ENCODE results near the gene OGFR.

OGFR gene

DNA sequence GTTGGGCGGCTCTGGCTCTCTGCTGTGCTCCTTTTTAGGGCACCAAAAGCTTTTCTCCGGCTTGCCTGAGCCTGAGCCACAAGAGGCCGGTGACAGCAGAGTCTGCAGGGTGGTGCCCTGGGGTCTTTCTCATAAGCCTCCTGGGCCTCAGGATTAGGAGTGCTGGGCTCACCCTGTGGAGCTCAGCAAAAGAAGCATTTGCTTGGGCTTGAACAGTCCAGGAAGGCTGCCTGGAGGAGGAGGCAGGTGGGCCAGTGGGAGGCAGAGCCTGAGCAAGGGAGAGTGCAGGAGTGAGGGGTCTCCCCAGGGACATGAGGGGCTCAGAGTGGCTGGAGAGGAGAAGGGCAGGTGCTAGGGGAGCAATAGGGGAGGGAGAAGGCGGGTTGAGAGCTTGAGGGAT, 41.2 kb upstream of the OGFR start:
- H3K36me3 ChIP-seq: no peaks in the 10 kb centered on the region
- no peaks in the 10 kb centered on the region for H3K27me3 ChIP-seq (ENCODE audit: insufficient read depth, low read depth, severe bottlenecking)
- no peak overlapping the region for H3K4me3 ChIP-seq (ENCODE audit: low read depth, low read length)
- no peak overlapping the region for H3K27ac ChIP-seq
- no peak for DNase-seq
- no peaks in the 10 kb centered on the region for H3K9me3 ChIP-seq (ENCODE audit: severe bottlenecking)
- TF ChIP-seq, protein P1, sequence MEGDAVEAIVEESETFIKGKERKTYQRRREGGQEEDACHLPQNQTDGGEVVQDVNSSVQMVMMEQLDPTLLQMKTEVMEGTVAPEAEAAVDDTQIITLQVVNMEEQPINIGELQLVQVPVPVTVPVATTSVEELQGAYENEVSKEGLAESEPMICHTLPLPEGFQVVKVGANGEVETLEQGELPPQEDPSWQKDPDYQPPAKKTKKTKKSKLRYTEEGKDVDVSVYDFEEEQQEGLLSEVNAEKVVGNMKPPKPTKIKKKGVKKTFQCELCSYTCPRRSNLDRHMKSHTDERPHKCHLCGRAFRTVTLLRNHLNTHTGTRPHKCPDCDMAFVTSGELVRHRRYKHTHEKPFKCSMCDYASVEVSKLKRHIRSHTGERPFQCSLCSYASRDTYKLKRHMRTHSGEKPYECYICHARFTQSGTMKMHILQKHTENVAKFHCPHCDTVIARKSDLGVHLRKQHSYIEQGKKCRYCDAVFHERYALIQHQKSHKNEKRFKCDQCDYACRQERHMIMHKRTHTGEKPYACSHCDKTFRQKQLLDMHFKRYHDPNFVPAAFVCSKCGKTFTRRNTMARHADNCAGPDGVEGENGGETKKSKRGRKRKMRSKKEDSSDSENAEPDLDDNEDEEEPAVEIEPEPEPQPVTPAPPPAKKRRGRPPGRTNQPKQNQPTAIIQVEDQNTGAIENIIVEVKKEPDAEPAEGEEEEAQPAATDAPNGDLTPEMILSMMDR (IDR thresholded peaks at IDR 0.05; ENCODE audit: low read depth, low read length): no peak

DNA sequence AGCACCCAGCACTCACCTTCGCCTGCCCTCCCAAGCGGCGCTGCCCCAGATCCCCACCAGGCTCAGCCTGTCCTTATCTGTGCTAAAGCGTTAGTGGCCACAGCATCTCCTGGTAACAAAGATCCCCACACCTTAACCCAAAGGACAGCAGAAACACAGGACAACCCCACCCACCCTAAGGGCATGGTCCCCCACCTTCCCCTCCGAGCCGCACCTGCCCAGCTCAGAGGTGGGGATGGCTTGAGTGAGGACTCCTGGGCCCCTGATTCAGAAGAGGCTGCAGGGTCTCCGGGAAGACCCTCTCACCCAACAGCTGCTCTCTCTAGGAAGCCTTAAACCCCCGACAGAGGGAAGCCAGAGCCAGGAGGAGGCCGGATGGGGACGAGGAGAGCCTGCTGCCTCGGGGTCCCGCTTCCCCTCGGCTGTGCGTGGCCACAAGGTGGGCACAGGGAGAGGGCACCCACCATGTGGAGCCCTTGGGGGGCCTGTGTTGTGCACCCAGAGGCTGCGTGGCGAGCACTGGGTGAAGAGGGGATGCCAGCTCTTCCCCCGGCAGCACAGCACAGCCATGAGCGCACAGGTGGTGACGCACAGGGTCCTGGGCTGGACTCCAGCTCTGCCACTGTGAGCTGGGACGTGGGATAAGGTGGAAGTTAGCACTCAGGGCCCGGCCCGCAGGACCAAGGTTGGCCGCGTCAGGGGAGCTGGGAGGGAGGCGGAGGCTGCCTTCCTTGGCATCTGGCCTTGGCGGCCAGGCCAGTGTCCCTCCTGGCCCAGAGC, 40.3 kb upstream of the OGFR start:
- TF ChIP-seq, protein P1 (IDR thresholded peaks at IDR 0.05; ENCODE audit: low read depth, low read length): no peak
- no peaks in the 10 kb centered on the region for H3K27me3 ChIP-seq (ENCODE audit: insufficient read depth, low read depth, severe bottlenecking)
- no peaks in the 10 kb centered on the region for H3K36me3 ChIP-seq
- no peak overlapping the region for H3K27ac ChIP-seq
- H3K9me3 ChIP-seq (ENCODE audit: severe bottlenecking): no peaks in the 10 kb centered on the region
- no peak overlapping the region for H3K4me3 ChIP-seq (ENCODE audit: low read depth, low read length)
- no peak for DNase-seq

- Histone ChIP-seq H3K9me3 (ENCODE audit: severe bottlenecking) (no peaks in the 10 kb centered on the region), H3K36me3 (no peaks in the 10 kb centered on the region), H3K4me3 (ENCODE audit: low read depth, low read length) (no peak overlapping the region), H3K27me3 (ENCODE audit: insufficient read depth, low read depth, severe bottlenecking) (no peaks in the 10 kb centered on the region), H3K27ac (no peak overlapping the region)
- DNase-seq: no peak
- TF ChIP-seq, protein P1 (IDR thresholded peaks at IDR 0.05; ENCODE audit: low read depth, low read length): 0 out of 2 replicates have a peak, but pooled peaks have one; percentile 17
Observed at GRCh38 chr20:62765021-62765420, 39.6 kb upstream of the OGFR start.

- no peak overlapping the region for H3K27ac ChIP-seq
- TF ChIP-seq, protein P1 (IDR thresholded peaks at IDR 0.05; ENCODE audit: low read depth, low read length): no peak
- no peak for DNase-seq
- H3K4me3 ChIP-seq (ENCODE audit: low read depth, low read length): no peak overlapping the region
- H3K9me3 ChIP-seq (ENCODE audit: severe bottlenecking): no peaks in the 10 kb centered on the region
- no peaks in the 10 kb centered on the region for H3K27me3 ChIP-seq (ENCODE audit: insufficient read depth, low read depth, severe bottlenecking)
- no peaks in the 10 kb centered on the region for H3K36me3 ChIP-seq
Observed at GRCh38 chr20:62765432-62766070, 39.1 kb upstream of the OGFR start.

DNA sequence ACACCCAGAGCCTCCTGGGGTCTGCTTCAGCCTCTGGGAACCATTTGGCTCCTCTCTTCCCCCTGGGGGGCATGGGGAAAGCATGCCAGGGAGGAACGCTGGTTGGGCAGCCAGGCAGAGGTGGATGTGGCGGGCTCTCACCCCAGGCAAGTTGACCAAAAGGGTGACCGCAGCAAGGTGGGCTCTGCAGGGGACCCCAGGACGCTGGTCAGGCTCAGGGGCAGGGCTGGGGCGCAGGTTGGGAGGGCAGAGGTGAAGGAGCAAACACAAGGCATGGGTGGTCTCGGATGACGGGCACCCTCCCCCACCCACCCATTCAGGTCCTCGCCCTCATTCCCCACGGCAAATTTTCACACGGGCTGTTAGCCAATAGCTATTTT, 38.6 kb upstream of the OGFR start:
- no peaks in the 10 kb centered on the region for H3K36me3 ChIP-seq
- no peak for DNase-seq
- no peak overlapping the region for H3K4me3 ChIP-seq (ENCODE audit: low read depth, low read length)

More for the DNA sequence above, 38.6 kb upstream of the OGFR start:
- Histone ChIP-seq H3K9me3 (ENCODE audit: severe bottlenecking) (no peaks in the 10 kb centered on the region), H3K27me3 (ENCODE audit: insufficient read depth, low read depth, severe bottlenecking) (no peaks in the 10 kb centered on the region), H3K27ac (no peak overlapping the region)
- TF ChIP-seq, protein P1 (IDR thresholded peaks at IDR 0.05; ENCODE audit: low read depth, low read length): no peak
